ENCODE results near the gene HTRA3.

Gene HTRA3

DNA sequence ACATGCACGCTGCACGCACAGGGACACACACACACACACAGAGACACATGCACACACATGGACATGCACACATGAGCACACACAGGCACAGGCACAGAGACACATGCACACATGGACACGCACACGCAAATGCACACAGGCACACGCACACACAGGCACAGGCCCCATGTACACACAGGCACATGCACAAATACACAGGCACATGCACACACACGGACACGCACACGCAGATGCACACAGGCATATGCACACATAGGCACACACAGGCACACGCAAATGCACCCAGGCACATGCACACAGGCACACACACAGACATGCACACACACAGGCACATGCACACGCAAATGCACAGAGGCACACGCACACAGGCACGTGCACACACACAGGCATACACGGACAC, 30.3 kb upstream of the HTRA3 start:
- Mint-ChIP-seq H3K4me3 (no peak overlapping the region), H3K9me3 (no peaks in the 10 kb centered on the region), H3K4me1 (peaks cover 19% of the 10 kb centered on the region), H3K27ac (peak overlapping the region; percentile 33 to 51 (median 51)), H3K27me3 (ENCODE audit: low read depth) (no peaks in the 10 kb centered on the region), H3K36me3 (ENCODE audit: low read depth) (no peaks in the 10 kb centered on the region)
- TF ChIP-seq, protein P1, sequence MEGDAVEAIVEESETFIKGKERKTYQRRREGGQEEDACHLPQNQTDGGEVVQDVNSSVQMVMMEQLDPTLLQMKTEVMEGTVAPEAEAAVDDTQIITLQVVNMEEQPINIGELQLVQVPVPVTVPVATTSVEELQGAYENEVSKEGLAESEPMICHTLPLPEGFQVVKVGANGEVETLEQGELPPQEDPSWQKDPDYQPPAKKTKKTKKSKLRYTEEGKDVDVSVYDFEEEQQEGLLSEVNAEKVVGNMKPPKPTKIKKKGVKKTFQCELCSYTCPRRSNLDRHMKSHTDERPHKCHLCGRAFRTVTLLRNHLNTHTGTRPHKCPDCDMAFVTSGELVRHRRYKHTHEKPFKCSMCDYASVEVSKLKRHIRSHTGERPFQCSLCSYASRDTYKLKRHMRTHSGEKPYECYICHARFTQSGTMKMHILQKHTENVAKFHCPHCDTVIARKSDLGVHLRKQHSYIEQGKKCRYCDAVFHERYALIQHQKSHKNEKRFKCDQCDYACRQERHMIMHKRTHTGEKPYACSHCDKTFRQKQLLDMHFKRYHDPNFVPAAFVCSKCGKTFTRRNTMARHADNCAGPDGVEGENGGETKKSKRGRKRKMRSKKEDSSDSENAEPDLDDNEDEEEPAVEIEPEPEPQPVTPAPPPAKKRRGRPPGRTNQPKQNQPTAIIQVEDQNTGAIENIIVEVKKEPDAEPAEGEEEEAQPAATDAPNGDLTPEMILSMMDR (IDR thresholded peaks at IDR 0.05; ENCODE audit: unreplicated experiment in 3 of 3): no peak

DNA sequence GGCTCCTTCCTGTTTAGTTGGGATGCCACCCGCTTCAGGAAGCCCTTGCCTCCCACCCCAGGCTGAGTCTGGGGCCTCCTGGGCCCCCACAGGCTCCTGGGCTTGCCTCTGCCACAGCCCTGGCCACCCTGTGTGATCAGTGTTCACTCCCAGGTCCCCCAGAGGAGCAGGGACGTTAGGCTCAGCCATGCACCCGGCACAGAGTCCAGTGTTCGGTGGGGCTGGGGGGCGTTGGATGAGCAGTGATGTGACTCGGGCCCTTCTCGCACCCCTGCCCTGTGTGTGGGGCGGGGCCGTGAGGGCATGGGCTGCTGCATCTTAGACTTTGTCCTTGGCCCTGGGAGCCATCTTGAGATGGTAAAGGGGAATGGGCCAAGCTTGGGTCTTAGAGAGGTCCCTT, 29.9 kb upstream of the HTRA3 start:
- peaks cover 19% of the 10 kb centered on the region for H3K4me1 Mint-ChIP-seq
- TF ChIP-seq, protein P1 (IDR thresholded peaks at IDR 0.05; ENCODE audit: unreplicated experiment in 3 of 3): no peak
- no peak overlapping the region for H3K4me3 Mint-ChIP-seq
- no peaks in the 10 kb centered on the region for H3K27me3 Mint-ChIP-seq (ENCODE audit: low read depth)
- no peaks in the 10 kb centered on the region for H3K36me3 Mint-ChIP-seq (ENCODE audit: low read depth)
- no peaks in the 10 kb centered on the region for H3K9me3 Mint-ChIP-seq
- H3K27ac Mint-ChIP-seq: peak overlapping the region in 1 of 3 experiments; percentile 33

- Mint-ChIP-seq H3K27ac (no peak overlapping the region), H3K4me3 (no peak overlapping the region), H3K9me3 (no peaks in the 10 kb centered on the region), H3K36me3 (ENCODE audit: low read depth) (no peaks in the 10 kb centered on the region), H3K27me3 (ENCODE audit: low read depth) (no peaks in the 10 kb centered on the region), H3K4me1 (peaks cover 21% of the 10 kb centered on the region)
- TF ChIP-seq, protein P1 (IDR thresholded peaks at IDR 0.05; ENCODE audit: unreplicated experiment in 3 of 3): no peak
Observed at GRCh38 chr4:8240211-8241041, 29.1 kb upstream of the HTRA3 start.

GRCh38 chr4:8241211-8241779, 28.3 kb upstream of the HTRA3 start:
- TF ChIP-seq, protein P1 (IDR thresholded peaks at IDR 0.05; ENCODE audit: unreplicated experiment in 3 of 3): no peak
- Mint-ChIP-seq H3K9me3 (no peaks in the 10 kb centered on the region), H3K27me3 (ENCODE audit: low read depth) (no peaks in the 10 kb centered on the region), H3K27ac (peak overlapping the region in 2 of 3 experiments; percentile 55 to 74), H3K4me1 (peaks cover 26% of the 10 kb centered on the region), H3K4me3 (no peak overlapping the region), H3K36me3 (ENCODE audit: low read depth) (no peaks in the 10 kb centered on the region)

DNA sequence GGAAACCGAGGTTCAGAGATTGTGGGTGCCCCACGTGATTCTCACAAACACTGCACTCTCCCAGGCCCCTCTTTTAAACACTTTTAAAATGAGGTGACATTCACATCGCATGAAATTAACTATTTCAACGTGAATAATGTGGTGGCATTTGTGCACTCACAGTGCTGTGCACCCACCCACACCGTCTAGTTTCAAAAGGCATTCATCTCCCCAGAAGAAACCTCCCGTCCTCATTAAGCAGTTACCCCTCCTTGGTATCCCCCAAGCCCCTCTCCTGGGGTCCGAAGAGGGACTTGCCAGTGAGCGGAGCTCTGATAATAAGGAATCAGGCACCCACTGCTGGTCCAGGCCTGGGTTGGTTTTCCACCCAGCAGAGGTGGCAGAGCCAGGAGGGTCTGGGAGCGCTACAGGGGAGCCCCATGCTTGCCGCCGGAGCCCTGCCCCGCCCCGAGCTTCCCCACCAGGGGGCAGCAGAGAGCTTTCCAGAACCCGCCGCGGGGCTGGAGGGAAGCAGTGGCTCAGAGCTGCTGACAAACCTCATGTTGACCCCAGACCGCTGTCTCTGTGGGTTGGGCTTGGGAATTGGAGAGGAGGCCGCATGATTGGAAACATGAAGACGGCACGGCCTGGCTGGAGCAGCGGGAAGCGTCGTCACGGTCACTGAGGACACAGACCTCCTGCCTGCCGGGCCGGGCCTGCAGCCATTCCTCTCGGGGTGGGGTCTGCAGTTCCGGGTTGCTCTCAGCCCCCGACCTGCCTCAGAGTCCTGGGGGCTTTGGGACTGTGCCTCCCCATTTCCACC, 27.5 kb upstream of the HTRA3 start:
- H3K4me3 Mint-ChIP-seq: no peak overlapping the region
- H3K9me3 Mint-ChIP-seq: no peaks in the 10 kb centered on the region
- H3K4me1 Mint-ChIP-seq: peaks cover 26% of the 10 kb centered on the region
- H3K27me3 Mint-ChIP-seq (ENCODE audit: low read depth): no peaks in the 10 kb centered on the region
- H3K36me3 Mint-ChIP-seq (ENCODE audit: low read depth): no peaks in the 10 kb centered on the region
- peak overlapping the region; percentile 74 to 83 (median 76) for H3K27ac Mint-ChIP-seq
- TF ChIP-seq, protein P1 (IDR thresholded peaks at IDR 0.05; ENCODE audit: unreplicated experiment in 3 of 3): peak; percentile 97 to 99 (median 97)

Measured in nephron (organoid).